NB4 (cell line): Measurements from ENCODE around the gene ADCY5.

Experiments
- CTCF ChIP-seq: IDR thresholded peaks from one replicate; pipeline ENCODE4 v1.5.1; 2012; ENCODE audit warnings: low read depth, low read length
- MAX ChIP-seq: IDR thresholded peaks from 2 replicates; pipeline ENCODE4 v1.6.1; 2011; ENCODE audit warnings: low read depth, low read length
- POLR2A ChIP-seq: IDR thresholded peaks from 2 replicates; pipeline ENCODE4 v1.6.1; 2011; ENCODE audit warnings: mild to moderate bottlenecking; ENCODE audit not compliant: insufficient read length; ENCODE audit errors: extremely low read depth

GRCh38 chr3:123267821-123268220, 181.1 kb downstream of the ADCY5 start:
- no peak for TF ChIP-seq CTCF
- TF ChIP-seq POLR2A = no peak
- no peak for TF ChIP-seq MAX
